HEK293 (cell line): Measurements from ENCODE around the gene IMPG1.

Source experiments
- CTCF ChIA-PET: fragments of 350-600 bp; formaldehyde crosslinking; extraction: SDS; loops from one replicate; lab custom pipeline; 2021; ENCODE audit warnings: antibody characterized with exemption; lab: Yijun Ruan, JAX
- POLR2A ChIA-PET: fragments of 300-600 bp; formaldehyde crosslinking; extraction: SDS; loops from one replicate; lab custom pipeline; 2020; ENCODE audit warnings: antibody characterized with exemption, inconsistent platforms; lab: Yijun Ruan, JAX
- H3K27ac ChIP-seq: fragments of 200-500 bp; sonication (Bioruptor generic); 2 replicates; pipeline ENCODE4 v1.5.1; 2014; ENCODE audit warnings: low read depth, low read length, control low read depth, inconsistent platforms; ENCODE audit errors: extremely low read depth
- H3K36me3 ChIP-seq, 2 experiments: fragments of 200-500 bp in 1 of 2; sonication (Bioruptor generic) in 1 of 2; 1 replicate in 1 of 2; 2 replicates in 1 of 2; pipeline ENCODE4 v1.5.1; 2014 to 2017; ENCODE audit warnings: inconsistent platforms in 2 of 2, low read length in 2 of 2; ENCODE audit not compliant: control insufficient read depth in 2 of 2, insufficient read depth in 1 of 2
- H3K4me1 ChIP-seq: fragments of 200-500 bp; sonication (Bioruptor generic); 2 replicates; pipeline ENCODE4 v1.5.1; 2014; ENCODE audit warnings: mild to moderate bottlenecking, low read length, inconsistent platforms; ENCODE audit not compliant: control insufficient read depth, insufficient read depth
- H3K4me3 ChIP-seq: 2 replicates; pipeline ENCODE4 v1.5.1; 2011; ENCODE audit warnings: low read depth, mild to moderate bottlenecking, control low read depth, low read length, moderate library complexity
- H3K9me3 ChIP-seq: fragments of 200-500 bp; sonication (Bioruptor generic); 2 replicates; pipeline ENCODE4 v1.5.1; 2014; ENCODE audit warnings: low read depth, low read length, inconsistent platforms; ENCODE audit not compliant: control insufficient read depth, insufficient read depth
- CTCF ChIP-seq: fragments of 450-650 bp; formaldehyde crosslinking; IDR thresholded peaks from 2 replicates; pipeline ENCODE4 v1.5.1; 2016; ENCODE audit warnings: missing biosample characterization, missing genetic modification characterization
- EGR2 ChIP-seq: fragments of 450-650 bp; formaldehyde crosslinking; IDR thresholded peaks from 2 replicates; pipeline ENCODE4 v1.5.1; 2016; ENCODE audit warnings: low read depth, missing biosample characterization, missing genetic modification characterization
- HOXC10 ChIP-seq: sonication (generic); formaldehyde crosslinking; IDR thresholded peaks from 2 replicates; pipeline ENCODE4 v1.8.1; 2023; ENCODE audit warnings: mild to moderate bottlenecking, missing genetic modification reagents
- IKZF3 ChIP-seq: fragments of 450-650 bp; IDR thresholded peaks from 2 replicates; pipeline ENCODE4 v1.5.0; 2018; ENCODE audit warnings: missing biosample characterization, mild to moderate bottlenecking, missing genetic modification characterization, moderate library complexity
- KLF17 ChIP-seq: fragments of 450-650 bp; formaldehyde crosslinking; IDR thresholded peaks from 2 replicates; pipeline ENCODE4 v1.5.1; 2016; ENCODE audit warnings: missing biosample characterization, missing genetic modification characterization
- PATZ1 ChIP-seq: fragments of 450-650 bp; formaldehyde crosslinking; IDR thresholded peaks from 2 replicates; pipeline ENCODE4 v1.5.1; 2016; ENCODE audit warnings: missing biosample characterization, missing genetic modification characterization
- TRIM28 ChIP-seq: IDR thresholded peaks from 2 replicates; pipeline ENCODE4 v1.6.1; 2011; ENCODE audit warnings: low read length, control low read depth, borderline replicate concordance
- ZBTB1 ChIP-seq: fragments of 450-650 bp; formaldehyde crosslinking; IDR thresholded peaks from 2 replicates; pipeline ENCODE4 v1.5.1; 2016; ENCODE audit warnings: missing biosample characterization, missing genetic modification characterization
- ZFP3 ChIP-seq: fragments of 450-650 bp; formaldehyde crosslinking; IDR thresholded peaks from 2 replicates; pipeline ENCODE4 v1.5.1; 2016; ENCODE audit warnings: low read depth, missing biosample characterization, missing genetic modification characterization
- ZNF24 ChIP-seq: fragments of 450-650 bp; formaldehyde crosslinking; IDR thresholded peaks from 2 replicates; pipeline ENCODE4 v1.5.1; 2016; ENCODE audit warnings: missing biosample characterization, missing genetic modification characterization
- ZNF26 ChIP-seq: fragments of 450-650 bp; formaldehyde crosslinking; IDR thresholded peaks from 2 replicates; pipeline ENCODE4 v1.5.1; 2016; ENCODE audit warnings: missing biosample characterization, missing genetic modification characterization
- ZNF266 ChIP-seq: fragments of 450-650 bp; formaldehyde crosslinking; IDR thresholded peaks from 2 replicates; pipeline ENCODE4 v1.5.1; 2016; ENCODE audit warnings: missing biosample characterization, missing genetic modification characterization, low read depth
- ZNF280D ChIP-seq: fragments of 450-650 bp; formaldehyde crosslinking; IDR thresholded peaks from 2 replicates; pipeline ENCODE4 v1.5.1; 2016; ENCODE audit warnings: missing biosample characterization, missing genetic modification characterization
- ZNF354C ChIP-seq: fragments of 450-650 bp; formaldehyde crosslinking; IDR thresholded peaks from 2 replicates; pipeline ENCODE4 v1.5.1; 2016; ENCODE audit warnings: missing biosample characterization, missing genetic modification characterization, low read depth, borderline replicate concordance
- ZNF654 ChIP-seq: fragments of 450-650 bp; formaldehyde crosslinking; IDR thresholded peaks from 2 replicates; pipeline ENCODE4 v1.5.1; 2016; ENCODE audit warnings: low read depth, missing biosample characterization, missing genetic modification characterization
- ZNF76 ChIP-seq: fragments of 450-650 bp; formaldehyde crosslinking; IDR thresholded peaks from 2 replicates; pipeline ENCODE4; 2016; ENCODE audit warnings: low read depth, missing biosample characterization, missing genetic modification characterization, borderline replicate concordance
- ZNF837 ChIP-seq: fragments of 450-650 bp; formaldehyde crosslinking; IDR thresholded peaks from 2 replicates; pipeline ENCODE4 v1.5.1; 2016; ENCODE audit warnings: missing biosample characterization, missing genetic modification characterization

IMPG1 gene

GRCh38 chr6:75893776-75894152, 178.7 kb downstream of the IMPG1 start:
- no peak overlapping the region for H3K27ac ChIP-seq
- TF ChIP-seq EGR2 (tag by site-specific recombination) (no peak), ZNF837 (tag by site-specific recombination) (no peak), ZFP3 (tag by site-specific recombination) (no peak), HOXC10 (no peak), PATZ1 (tag by site-specific recombination) (no peak), ZNF26 (no peak), ZNF280D (tag by site-specific recombination) (no peak), ZBTB1 (tag by site-specific recombination) (no peak), ZNF266 (tag by site-specific recombination) (no peak), ZNF76 (tag by site-specific recombination) (no peak), ZNF354C (tag by site-specific recombination) (no peak)
- ChIA-PET CTCF (interaction anchor here (0.5 to 7.6 kb wide), 43 partner anchors 12 to 1723 kb away, joined by 3 to 99 read pairs (median 4); no protein-coding TSS in a partner anchor), POLR2A (no interaction called here)
- no peak overlapping the region for H3K4me3 ChIP-seq
- H3K4me1 ChIP-seq = no peaks in the 10 kb centered on the region
- peaks cover 15 to 23% of the 10 kb centered on the region in 2 experiments; a peak in 2 of 3 replicates for H3K36me3 ChIP-seq
- no peaks in the 10 kb centered on the region for H3K9me3 ChIP-seq

GRCh38 chr6:75893058-75893775, 179.2 kb downstream of the IMPG1 start:
- peaks cover 15 to 23% of the 10 kb centered on the region in 2 experiments; a peak in 2 of 3 replicates for H3K36me3 ChIP-seq
- TF ChIP-seq ZNF654 (tag by site-specific recombination) = peak; percentile 93
- TF ChIP-seq CTCF (tag by site-specific recombination) = peak; percentile 39; the same call in 1 of the 2 replicates
- no peak for TF ChIP-seq KLF17
- 0 out of 2 replicates have a peak, but pooled peaks have one; percentile 25 for TF ChIP-seq IKZF3 (tag by site-specific recombination)
- TF ChIP-seq TRIM28 = no peak
- TF ChIP-seq ZNF24 = 0 out of 2 replicates have a peak, but pooled peaks have one; percentile 27
- no peaks in the 10 kb centered on the region for H3K9me3 ChIP-seq
- no peak overlapping the region for H3K27ac ChIP-seq
- CTCF ChIA-PET = interaction anchor here (0.5 to 7.6 kb wide), 51 partner anchors 11 to 1723 kb away, joined by 3 to 99 read pairs (median 3); no protein-coding TSS in a partner anchor
- no peak overlapping the region for H3K4me3 ChIP-seq
- POLR2A ChIA-PET = no interaction called here
- no peaks in the 10 kb centered on the region for H3K4me1 ChIP-seq
